GM19324 (cell line): ENCODE measurements around the gene CCNQ.

ENCODE experiments used
- ATAC-seq: cut with Tn5 transposase; IDR thresholded peaks from one replicate; pipeline ENCODE4 v1.9.1; 2021; ENCODE audit warnings: mild to moderate bottlenecking, moderate library complexity; ENCODE audit not compliant: unreplicated experiment, low FRiP score

CCNQ gene

GRCh38 chrX:153599192-153600031, 473 bp upstream of the CCNQ start:
- ATAC-seq: peak; percentile 85

- ATAC-seq: no peak
These were observed 1.8 kb downstream of the CCNQ start for GRCh38 chrX:153596981-153597750.

DNA sequence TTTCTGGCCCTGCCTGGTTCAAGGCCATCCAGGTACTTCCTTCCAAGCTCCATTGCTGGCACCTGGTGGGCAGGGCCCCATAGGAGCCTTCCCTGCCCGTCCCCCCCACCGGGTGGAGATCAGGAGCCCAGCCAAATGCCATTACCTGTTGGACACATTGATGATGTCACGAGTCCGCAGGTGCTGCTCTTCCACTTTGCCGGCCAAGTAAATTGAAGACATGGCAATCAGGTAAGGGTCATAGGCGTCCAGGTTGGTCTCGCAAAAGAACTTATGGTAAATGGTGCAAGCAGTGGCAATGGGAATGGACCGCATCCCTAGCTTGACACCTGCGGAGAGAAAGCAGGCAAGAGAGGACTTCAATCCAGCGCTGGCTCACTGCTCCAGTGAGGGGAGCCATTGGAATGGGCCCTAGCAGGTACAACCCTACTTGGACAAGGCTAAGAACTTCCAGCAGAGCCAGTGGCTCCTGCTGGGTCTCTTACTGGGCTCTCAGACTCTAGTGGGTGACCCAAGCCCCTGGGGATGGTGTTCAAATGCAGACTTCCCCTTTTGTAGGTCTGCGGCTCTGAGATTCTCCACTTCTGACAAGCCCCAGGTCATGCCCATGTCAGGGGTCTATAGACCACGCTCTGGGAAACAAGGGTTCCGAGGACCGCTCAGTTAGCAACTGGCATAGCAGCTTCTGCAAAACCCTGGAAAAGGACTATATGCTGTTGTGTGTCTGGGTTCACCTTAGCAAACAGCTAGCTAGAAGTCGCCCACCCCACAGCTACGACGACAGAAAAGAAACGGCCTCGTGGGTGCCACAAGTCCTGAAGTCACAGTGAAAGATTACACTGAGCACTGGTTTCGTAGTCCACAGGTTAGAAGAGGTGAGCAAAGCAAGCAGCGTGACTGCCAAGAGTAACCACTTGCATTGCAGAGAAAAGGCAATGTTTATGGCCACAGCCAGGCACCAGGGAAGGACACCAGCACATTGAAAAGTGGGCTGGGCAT, 2.8 kb downstream of the CCNQ start:
- ATAC-seq: no peak

DNA sequence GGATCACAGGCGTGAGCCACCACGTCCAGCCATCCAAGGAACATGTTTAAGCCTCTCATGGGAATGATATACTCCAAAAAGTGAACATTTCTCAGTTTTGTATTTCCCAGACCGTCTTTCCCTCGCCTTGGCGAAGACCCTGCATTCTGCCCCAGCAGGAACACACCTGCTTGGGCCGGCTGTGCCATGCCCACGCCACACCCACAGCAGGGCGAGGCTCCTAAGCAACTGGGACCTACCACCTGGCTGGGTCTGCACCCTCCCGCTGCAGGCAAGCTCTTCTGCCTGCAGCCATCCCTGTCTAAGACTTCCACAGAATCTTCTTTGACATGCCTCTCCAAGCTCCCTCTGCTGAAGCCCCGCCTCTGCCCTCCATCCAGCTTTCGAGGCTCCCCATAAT, 3.6 kb downstream of the CCNQ start:
- ATAC-seq: no peak

GRCh38 chrX:153593811-153594500, 5.0 kb downstream of the CCNQ start:
- no peak for ATAC-seq

DNA sequence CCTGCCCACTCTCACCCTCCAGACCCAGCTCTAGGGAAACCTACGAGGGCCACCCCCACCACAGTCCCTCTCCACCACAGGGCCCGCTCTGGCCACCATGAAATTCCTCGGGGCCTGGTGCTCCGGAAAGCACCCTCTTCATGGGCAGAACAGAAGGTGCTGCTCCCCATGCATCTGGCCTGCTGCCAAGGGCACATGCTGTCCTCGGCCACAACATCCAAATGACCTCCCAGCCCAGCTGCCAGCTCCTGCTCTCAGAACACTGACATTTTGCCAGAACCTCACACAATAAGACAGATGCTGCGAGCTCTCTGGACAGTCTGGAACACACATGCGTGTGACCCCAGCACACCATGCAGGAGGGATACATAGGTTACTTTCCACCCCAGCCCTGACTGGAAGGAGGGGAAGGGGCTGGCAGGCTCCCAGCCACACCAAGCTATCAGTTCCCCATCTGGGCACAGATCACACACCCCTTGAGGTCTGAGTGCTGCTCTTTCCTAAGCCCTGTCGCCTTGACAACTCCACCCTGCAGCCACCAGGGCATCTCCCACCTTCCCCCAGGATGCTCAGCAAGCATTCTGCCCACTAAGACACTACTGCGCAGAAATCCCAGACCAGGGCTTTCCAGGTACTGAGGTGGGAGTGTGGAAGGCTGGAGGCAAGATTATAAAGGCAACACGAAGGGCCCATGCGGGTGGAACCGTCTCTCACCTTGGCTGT, 5.8 kb downstream of the CCNQ start:
- no peak for ATAC-seq

DNA sequence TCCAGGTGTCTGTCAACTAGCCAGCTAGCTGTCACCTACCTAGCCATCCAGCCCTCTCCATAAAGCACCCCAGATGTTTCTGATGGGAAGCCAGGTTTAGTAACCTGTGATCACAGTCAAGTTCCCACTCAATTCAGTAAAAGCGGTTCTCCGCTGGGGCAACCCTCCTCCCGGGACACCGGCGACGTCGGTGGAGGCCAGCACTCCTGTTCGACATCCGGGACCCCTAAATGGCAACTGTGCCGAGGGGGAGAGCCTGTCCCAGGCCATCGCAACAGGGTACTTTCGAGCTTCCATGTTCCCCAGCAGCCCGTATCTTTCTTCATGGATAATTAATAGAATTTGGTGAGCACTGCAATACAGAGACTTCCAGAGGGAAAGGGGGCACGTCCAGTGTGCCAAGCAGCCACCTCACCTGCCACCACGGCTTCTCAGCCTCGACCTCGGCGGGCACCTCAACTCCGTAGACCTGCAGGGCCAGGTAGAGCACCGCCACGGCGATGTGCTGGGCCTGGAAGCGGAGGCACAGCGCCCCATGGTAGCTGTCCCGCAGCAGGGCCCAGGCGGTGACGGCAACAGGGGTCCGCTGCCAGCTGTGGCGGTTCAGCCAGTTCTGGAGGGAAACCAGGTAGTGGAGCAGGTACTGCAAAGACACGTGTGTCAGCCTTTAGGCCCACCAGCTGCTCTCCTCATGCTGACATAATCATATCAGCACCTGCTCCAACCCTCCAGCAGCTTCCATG, 6.7 kb downstream of the CCNQ start:
- ATAC-seq: no peak

DNA sequence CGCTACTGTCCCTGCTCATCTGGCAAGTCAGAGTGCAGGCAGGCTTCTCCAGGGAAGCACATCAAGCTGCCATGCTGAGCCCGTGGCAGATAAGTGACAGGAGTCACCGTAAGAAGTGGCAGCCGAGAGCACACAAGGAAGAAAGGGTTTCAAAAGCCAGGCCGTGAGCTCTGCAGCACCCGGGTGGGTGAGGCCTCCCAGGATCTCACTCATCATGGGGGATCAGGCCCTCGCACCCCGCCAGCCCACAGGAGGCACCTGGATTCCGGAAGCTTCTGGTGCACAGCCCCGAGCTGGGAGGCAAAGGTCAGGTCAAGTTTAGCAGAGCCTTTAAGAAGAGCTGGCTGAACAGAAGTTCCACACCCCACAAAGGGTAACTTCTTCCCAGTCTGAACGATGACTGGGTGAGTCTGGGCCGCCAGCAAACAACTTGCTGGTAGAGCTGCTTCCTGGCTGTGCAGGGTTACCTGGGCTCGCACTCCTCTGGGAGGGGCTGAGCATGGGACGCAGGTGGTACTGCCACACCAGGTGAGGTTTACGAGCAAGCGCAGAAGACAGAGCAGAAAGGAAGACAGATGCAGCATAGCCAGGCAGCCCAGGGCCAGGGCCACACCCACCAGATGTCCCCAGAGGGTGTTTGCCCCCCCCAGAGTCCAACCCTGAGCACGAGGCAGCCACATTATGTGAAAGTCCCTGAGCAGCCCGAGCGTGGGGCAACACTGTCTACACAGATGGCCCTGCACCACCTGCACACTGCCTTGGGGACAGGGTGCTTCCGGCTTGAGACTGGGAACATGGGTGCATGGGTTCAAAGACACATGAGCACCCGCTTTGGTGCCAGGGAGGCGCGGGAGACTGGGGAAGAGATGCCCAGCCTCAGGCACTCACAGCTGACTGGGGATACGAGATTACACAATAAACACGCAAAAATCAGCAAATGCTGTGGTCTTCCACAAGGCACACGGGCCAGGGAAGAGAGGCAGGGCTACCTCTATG, 7.7 kb downstream of the CCNQ start:
- ATAC-seq: no peak

DNA sequence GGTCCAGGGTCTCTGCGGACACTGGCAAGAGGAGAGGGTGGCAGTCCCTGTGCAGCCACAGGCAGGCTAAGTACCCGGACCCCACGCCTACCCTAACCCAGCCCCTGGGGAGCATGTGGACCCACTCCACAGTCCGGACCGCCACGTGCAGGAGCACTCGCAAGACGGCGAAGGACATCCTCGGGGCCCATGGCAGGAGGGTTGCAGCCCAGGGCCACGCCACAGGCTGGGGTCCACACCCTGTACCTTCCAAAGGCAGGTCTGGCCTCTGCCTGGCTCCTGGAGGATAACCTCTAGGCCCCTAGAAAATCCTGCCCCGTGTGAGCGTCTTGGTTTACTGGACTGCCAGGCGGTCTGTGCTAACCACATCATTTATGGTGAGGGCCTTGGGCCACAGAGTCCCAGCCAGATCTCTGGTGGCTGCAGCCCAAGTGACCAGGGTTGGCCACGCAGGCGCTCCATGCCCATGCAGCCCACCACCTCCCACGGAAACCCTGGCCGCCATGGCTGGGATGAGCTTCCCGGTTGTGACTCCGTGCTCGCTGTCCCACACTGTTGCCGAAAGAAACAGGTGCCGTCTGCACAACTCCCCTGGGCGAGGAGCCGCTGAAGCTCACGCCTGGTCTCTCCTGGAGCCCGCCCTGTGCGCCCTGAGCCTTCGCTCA, 10.0 kb downstream of the CCNQ start:
- no peak for ATAC-seq

DNA sequence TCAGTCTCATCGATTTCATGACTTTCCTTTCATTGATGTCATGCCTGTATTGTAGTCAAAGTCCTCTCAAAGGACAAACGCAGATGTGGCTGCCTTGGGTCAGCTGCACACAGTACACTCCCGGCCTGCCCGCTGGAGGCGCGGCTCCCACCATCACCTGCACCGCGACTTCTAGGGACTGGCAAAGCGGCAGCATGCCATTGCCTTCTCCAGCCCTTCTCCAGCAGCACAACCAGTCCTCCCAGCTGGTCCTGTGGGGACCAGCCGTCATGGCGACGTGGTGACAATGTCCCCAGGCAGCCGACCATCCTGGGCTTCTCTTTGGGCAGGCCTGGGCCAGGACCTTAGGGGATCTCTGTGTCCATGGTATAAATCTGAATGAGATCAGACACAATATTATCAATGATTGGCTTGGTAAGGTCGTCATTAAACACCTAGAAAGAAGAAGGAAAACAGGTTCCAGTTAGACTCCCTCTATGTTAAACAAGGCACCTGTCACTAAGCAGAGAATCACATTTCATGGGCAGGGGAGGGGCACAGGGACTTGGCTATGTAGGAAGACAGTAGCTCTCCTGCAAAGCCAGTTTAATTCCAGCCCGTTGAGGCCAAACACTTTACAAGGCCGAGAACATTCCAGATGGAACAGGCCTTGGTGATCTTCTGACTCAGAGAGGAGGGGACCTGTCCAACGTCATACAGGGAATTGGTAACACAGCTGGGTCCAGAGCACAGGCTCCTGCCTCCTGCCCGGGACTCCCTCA, 10.7 kb downstream of the CCNQ start:
- no peak for ATAC-seq

DNA sequence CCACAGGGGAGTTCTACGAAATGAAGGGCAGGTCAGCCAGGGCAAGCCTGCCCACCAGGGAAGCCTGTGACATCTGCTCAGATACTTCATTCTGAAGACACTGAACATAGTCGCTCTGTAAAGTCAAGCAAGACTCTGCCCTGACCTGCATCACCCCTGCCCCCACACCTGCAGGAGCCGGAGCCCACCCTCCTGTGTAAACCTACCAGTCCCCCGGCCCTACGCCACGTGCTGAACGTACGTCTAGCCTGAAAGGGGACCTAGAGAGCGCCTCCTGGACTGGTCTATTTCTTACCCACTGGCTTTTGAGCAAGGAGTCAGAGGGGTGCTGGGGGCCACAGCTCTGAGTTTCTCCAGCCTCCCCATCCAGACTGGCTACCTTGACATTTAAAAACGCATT, 11.6 kb downstream of the CCNQ start:
- ATAC-seq: no peak

DNA sequence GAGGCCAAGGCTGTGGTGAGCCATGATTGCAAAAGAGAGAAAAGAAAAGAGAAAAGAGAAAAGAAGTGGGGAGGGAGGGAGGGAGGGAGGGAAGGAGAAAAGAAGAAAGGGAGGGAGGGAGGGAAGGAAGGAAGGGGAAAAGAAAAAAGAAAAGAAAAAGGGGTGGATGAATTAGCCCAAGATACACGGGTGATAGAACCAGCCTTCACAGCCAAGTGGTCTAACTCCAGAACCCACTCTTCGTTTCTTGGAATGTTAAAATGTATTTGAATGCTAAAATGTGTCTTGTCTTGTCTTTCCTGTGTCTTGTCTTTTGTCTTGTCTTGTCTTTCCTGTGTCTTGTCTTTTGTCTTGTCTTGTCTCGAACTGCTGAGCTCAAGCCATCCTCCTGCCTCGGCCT, 13.1 kb downstream of the CCNQ start:
- ATAC-seq: no peak

GRCh38 chrX:153583433-153583832, 15.5 kb downstream of the CCNQ start:
- ATAC-seq: no peak

- peak; percentile 85 for ATAC-seq
These were observed 16.0 kb downstream of the CCNQ start for GRCh38 chrX:153582896-153583295.

GRCh38 chrX:153580700-153581386, 18.1 kb downstream of the CCNQ start:
- no peak for ATAC-seq

- no peak for ATAC-seq
These were observed 20.1 kb downstream of the CCNQ start for GRCh38 chrX:153578889-153579288.
